GM18499 (cell line): ENCODE measurements around the gene TEX44.

ENCODE experiments used
- ATAC-seq: cut with Tn5 transposase; IDR thresholded peaks from one replicate; pipeline ENCODE4 v1.9.1; 2021; ENCODE audit warnings: moderate number of reproducible peaks; ENCODE audit not compliant: insufficient read depth, unreplicated experiment

The TEX44 gene

DNA sequence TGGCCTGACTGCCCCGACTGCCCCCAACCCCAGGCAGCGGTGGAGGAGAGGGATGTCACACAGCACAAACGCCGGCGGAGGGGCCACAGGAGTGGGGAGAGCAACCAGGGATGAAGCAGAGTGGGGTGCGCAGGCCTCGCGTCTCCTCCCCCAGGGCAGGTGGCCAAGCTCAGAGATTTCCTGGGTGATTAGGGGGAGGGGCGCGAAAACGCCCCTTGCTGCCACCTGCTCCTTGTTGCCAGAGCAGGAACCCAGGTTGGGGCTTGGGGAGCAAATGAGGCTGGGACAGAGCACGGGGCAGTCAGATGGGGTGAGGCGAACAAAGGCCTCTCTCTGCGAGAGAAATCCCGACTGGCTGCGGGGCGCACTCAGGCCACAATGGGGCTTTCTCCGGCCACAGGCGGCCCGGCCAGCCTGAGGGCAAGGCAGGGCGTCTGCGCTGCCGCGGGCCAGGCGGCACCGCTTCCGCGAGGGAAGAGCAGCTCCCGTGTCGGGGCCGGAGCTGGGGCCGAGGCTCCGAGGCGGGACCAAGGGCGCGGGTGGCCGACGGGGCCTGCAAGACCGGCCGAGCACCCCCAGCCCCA, 11.5 kb downstream of the TEX44 start:
- ATAC-seq, result peak; percentile 18

DNA sequence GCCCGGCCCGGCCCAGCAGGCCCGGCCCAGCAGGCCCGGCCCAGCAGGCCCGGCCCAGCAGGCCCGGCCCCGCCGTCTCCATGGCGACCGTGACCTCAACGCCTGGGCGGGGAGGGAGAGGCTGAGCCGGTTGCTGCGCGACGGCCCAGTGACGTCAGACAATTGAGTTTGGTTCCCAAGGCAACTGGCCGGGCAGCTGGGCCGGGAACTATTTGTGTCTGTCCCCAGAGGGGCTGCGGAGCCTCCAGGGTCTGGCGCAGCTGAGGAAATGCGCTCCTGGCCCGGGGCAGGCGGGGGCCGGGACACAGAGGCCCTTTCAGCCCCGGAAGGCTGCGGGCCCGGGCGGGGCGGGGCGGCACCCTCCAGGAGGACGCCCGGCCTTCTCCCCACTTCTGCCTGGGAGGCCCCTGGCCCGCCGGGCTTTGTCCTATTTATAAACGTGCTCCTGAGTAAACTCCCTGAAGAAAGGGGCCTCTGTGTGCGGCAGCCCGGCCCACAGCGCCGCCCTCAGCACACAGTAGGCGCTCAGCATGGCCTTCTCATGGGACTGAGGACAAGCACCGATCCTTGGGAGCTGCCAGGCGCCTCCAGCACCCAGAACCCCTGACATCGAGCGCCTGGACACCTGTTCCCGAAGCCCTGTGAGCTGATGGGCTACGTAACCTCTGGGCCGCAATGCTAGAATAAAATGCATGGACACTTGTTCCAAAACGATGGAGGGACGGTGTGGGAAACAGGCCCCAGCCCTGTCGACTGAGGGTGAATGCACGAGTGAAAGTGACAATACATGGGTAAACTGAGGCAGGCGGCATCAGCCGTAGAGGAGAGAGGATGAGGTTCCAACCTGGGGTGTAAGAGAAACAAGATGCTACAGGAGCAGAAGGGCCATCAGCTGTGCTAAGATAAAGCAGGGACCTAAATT, 12.3 kb downstream of the TEX44 start:
- ATAC-seq, result peak; percentile 76

DNA sequence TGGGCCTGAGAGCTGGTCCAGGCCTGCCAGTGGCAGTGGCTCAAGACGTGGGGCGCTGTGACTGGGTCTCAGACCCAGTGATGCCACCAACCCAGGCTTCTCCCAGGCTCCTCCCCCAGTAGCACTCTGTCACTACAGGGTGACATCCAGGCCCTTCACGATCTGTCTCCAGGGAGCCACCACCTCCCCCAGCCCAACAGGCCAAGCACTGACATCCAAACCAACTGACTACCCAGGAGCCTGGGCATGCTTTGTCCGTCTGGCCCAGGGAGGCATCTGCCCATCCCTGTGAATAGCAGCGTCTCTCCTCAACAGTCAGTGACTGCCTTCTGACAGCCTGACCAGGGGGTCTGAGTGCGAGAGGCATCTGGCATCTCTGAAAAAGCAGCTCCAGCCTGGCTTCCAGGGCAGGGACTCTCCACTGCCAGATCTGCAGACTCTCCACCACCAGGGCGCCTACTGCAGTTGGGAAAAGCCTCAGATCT, 13.0 kb downstream of the TEX44 start:
- no peak for ATAC-seq

DNA sequence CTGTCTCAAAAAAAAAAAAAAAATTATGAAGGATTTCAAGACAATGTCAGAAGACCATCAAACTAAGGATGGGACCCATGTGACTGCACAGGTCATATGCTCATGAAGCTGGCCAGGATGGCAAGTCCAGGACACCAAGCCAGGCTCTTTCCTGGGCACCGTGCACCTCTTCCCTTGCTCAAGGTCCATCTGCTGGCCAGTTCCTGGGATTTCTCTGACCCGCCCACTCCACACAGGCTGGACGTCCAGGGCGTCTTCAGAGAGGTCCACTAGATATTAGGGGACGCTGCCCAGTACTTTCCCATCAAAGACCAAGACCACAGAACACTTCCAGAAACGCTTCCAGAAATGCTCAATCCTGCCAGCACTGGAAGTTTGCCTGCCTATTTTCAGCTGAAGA, 14.3 kb downstream of the TEX44 start:
- ATAC-seq, result no peak

DNA sequence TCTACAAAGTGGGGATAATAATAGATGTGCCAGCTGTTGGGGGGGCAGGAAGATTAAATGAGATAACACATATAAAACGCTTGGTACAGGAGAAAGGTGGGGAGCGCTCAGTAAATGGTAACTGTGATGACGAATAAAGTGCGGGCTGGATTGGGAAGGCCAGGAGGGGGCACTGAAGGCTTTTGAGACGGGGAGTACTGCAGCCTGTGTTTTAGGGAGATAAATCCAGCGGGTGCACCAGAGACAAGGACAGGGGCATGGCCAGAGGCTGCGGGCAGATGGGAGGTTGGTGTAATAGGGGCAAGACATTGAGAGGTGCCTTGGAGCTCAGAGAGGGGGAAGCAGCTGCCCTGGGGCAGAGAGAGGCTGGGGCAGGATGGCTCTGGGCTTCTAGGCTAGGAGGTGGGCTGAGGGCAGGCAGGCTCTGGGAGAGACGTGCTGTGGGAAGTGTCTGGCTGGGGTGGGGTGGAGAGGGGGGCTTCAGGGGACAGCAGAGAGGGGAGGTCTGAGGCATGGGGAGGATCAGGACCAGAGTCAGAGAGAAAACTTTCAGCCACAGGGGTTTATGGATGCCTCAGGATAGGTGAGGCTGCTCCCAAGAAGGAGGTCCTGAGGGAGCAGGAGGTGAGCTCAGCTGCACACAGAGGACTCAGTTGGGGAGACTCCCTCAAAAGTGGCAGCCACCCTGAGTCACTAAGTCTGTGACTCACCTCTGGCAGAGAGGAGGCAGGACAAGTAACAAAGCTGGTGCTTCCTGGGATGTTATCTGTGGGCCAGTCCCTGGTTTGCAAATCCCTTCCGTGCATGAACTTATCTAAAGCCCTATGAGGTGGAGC, 18.8 kb downstream of the TEX44 start:
- no peak for ATAC-seq

DNA sequence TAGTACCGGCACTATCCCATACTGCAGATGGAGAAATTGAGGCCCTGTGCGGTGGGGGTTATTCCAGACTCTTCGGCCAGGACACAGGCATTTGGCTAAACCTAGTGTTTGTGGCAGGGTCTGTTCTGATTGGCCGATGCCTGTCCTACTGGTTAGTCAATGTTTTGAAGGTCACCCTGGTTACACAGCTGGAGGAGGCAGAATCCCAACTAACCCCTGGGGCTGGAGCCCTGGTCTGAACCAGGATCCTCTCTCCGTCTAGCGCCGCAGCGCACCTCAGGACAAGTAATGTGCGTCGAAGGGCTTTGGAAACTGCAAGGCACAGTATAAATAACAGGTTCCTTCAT, 19.4 kb downstream of the TEX44 start:
- no peak for ATAC-seq

DNA sequence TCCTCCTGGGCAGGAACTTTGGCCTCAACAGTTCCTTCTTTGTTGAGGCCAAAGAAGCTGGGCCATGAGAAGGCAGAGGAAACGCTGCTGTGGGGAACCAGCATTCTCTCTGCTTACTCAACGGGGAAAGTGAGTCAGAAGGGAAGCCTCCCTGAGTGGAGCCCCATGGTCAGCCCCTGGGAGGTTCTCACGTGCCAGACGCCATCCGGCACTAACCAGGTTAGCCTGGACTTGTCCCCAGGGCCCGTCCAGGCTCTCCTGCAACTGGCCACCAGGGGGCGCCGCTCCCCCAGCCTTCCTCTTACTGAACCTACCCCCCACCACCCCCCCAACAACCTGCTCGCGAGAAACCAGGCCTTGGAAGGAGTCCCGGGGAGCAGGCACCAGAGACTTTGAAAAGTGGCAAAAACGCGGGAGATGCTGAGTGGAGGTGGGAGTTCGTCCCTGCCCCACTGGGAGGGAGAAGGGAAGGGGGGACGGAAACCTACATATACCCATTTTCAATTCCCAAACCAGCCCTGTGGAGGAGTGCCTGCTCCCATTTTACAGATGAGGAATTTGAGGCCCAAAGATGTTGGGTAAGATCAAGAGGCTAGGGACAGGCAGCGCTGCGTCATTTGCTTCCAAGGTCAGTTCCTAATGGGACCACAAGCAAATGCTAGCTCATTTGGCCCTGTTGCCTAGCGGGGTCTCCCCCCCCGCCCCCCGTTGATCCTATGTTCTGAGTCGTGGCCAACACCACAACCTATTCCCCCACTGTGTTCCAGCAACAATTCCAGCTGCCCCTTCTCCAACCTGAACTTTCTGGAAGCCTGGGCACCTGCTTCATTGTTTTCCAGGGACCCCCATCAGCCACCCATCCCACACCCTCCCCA, 20.0 kb downstream of the TEX44 start:
- ATAC-seq, result peak; percentile 28

DNA sequence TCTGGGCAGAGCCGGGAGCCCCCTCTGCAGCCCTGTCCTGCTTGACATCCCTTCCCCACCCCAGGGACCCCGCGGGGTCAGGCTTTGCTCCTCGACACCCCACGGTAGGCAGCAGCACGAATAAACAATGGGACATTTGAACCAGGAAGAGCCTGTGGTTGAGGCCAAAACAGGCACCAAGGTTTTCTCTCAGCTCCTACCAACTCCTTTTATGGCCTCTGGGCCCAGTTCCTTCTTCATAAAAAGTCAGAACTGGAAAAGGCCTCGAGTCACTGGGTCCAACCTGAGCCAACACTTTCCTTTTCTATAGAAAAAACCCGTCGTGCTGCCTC, 20.6 kb downstream of the TEX44 start:
- no peak for ATAC-seq

DNA sequence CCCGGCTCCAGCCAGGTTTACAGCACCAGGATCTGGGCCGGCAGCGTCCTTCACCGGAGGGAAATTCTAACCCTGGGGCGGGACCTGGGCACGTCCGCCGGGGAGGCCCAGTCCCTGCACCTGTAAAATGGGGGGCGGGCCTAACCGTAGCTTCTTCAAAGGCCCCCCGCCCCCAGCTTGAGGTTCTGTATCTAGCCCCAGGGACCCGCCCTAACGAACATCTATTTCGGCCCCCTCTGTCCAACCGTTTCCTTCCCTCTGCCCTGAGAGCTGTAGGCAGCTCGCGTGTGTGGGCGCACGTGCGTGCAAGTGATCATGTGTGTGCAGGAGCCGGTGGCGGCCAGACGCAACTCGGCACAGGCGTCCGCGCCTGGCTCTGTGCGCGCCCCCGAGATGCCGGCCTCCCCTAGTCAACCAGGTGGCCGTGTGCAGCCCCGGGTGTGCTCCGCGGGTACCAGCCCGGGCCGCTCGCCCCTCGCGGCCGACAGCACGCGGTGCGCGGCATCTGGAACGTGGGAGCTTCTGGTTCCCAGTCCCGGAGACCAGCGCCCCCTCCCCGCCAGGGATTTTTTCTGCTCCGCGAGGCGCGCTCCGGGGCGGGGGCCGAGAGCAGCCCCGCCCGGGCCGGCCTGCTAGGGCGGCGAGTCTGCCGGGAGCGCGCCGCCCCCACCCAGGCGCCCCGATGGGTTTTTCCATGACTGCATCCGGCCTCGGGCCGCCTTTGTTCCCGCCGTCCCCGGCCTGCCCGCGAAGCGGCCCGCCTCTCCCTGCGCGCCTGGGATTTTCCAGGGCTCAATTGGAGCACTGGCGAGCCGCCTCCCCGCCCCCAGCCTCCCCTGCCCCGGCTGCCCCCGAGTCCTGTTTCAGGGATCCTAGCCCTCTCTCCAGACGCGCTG, 21.2 kb downstream of the TEX44 start:
- peak; percentile 47 for ATAC-seq

DNA sequence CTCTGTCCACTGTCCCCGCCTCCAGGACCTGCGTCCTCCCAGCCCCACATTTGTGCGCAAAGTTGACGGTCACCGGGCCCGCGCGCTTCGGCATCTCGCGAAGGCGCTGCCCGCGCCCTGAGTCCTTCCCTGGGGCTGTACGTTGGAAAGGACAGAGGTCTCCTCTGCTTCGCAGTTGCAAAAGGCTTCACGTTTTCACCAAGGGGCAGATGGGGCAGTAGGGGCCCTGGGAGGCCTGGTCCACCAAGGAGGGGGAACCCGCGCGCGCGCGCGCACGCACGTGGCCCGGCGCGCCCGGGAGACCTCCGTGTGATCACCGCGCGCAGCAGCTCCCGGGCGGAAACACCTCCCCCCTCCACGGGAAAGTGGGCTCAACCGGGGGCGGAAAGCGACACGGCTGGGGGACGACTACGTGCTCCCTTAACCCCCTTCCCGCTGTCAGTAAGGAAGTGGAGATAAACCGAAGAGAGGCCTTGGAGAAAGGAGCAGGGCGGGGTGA, 21.9 kb downstream of the TEX44 start:
- no peak for ATAC-seq

DNA sequence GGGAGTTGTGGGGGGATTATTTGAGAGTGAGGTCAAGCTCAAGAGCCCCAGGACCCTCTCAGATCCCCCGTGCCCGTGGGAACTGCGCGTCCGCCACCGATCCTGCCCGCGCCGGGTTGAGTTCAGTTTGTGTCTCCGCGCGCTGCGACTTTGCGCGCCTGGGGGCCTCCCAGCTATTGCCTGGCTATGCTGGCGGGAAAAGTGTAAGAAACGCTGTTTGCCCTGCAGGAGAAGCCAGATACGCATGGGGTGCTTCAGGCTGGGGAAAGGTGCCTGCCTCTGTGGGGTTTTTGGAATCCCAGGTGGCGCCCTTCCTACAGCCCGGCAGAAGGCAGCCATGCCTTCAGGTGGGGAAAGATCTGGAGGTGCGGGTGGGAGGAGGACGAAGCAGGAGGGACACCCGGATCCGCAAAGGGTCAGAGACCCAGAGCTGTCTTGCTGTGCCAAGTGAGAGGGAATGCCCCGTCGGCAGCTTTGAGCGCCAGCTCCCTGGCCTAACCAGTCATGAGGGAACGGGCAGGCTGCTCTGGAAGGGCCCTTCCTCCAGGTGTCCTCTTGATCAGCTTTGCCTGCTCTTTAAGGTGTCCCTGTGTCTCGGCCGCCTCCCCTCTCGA, 22.5 kb downstream of the TEX44 start:
- no peak for ATAC-seq

DNA sequence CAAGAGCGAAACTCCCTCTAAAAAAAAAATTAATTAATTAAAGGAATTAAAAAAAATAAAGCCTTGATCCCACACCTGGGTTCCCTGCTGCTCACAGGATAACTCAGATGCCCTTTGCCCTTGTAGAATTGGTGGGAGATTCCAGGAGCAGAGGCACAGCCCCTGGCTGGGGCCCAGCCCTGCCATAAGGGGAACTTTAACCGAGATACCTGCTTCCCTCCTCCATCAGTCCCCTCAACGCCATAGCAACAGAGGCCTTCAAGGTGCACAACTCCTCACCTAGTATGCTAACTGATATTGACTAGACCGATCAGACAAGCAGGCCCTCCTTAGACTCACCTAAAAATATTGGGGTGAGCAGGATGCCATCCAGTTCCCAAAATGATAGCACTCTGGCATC, 23.6 kb downstream of the TEX44 start:
- no peak for ATAC-seq

DNA sequence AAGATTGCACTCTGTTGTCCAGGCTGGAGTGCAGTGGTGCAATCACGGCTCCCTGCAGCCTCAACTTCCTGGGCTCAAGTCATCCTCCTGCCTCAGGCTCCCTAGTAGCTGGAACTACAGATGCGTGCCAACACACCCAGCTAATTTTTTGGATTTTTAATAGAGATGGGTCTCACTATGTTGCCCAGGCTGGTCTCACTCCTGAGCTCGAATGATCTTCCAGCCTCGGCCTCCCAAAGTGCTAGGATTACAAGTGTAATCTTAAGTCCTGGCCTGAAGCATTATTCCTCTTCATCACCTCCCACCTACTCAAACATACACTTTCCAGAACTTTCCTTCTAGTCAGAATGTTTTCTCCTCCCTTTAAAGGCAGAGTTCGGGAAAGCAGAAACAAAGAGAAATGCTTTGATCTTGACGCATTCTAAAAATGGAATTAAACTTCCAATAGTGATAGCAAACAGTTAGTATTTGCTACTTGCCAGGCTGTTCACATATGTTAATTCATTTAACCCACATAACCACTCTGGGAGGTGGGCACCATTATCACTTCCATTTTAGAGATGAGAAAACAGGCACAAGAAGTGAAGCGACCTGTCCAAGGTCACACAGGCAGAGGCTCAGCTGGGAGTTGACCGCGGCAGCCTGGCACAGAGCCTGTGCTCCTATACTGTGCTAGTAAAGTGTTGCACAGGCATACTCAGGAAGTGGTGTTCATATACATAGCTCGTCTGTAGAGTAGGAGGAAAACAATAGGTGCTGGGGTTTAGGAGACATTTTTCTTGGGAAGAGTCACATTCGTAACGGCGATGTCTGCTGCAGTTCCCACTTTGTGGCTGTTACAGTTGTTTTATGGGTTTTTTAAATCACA, 24.6 kb downstream of the TEX44 start:
- no peak for ATAC-seq

DNA sequence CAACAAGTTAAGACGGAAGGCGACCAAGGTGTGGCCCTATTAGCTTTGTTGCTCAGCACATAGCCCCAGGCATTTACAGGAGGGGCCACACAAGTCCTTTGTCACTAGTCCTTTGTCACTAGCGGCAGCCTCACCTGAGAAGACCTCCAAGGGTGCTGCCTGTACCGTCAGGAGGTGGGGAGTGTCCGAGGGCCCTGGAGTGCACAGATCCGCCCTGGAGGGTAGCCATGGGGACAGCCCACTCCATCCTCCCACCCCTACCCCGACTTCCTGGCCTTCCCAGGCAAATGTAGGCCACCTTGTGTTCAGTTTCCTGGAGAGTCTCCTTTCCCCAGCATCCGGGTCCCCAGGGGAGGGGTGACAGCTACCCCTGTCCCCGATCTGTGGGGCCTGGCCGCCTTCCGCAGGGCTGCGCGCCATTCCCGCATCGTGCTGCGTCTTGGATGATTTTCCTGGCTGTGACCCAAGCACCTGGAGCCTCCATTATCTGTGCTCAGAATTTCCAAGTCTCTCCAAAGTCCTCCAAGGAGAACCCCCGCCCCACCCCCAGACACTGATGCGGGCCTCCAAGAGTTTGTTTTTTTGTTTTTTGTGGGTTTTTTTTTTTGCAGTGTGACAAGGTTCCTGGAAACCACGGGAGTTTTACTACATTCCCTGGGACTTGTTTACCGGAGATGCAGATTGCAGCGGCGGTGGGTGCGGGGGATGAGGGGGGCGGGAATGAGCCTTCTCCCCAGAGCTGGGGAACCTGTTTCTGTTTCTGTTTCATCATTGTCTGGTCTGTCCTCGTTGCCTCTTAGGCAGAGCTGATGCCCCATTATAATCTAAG, 28.6 kb downstream of the TEX44 start:
- no peak for ATAC-seq

DNA sequence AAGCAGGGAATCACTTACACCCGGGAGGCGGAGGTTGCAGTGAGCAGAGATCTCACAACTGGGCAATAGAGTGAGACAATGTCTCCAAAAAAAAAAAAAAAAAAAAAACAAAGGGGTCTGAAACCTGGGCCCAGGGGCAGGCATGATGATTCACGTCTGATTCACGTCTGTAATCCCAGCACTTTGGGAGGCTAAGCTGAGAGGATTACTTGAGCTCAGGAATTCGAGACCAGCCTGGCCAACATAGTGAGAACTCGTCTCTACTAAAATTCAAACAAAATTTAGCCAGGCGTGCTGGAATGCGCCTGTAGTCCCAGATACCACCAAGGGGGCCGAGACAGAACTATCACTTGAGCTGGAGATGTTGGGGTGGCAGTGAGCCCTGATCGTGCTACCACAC, 30.3 kb downstream of the TEX44 start:
- ATAC-seq, result no peak

DNA sequence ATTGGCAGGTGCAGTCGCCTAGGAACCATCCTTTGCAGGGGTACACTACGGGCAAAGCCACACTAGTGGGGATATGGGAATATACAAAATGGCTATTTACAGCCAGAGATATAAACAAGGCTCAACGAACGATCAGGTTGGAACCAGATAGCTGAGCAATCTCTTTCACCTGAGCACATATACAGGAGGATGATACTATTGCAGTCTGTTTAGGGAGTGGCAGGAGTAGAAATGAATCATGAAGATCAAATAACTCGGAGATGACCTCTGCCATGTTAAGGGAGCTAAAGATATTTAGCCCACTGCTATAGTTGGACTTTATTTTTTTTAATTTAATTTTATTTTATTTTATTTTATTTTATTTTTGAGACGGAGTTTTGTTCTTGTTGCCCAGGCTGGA, 33.8 kb downstream of the TEX44 start:
- ATAC-seq, result no peak
